ENCODE measurements around the gene SHKBP1.
A peak's percentile ranks its signal among the peaks of the same experiment; 100 is the strongest.

The SHKBP1 gene

DNA sequence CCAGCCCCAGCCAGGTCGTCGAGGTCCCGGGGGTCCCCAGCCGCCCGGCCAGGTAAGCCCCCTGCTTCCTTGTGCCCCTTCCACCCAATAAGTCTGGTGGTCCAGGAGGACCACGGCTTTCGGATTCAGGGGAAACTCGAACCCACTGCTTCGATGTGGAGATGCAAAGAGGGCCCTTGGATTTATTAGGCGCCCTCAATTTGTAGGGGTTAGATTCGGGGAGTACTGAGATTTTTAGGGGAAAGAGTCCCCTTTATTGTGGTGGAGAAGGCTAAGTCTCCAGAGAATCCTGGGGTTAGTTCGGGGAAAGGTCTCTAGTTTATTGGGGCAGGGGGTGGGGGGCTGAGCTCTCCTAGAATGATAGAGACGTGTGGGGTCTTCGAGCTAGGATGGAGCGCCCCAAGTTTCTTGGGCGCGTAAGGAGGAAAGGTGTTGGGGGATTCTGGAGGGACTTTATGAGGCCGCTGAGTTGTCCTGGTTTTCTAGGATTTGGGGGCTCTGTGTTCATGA lies 20.7 kb downstream of the SHKBP1 start:
- TF ChIP-seq POLR2AphosphoS5 (IDR thresholded peaks at IDR 0.05; ENCODE audit: low read depth, low read length) (no peak), TAF1 (IDR thresholded peaks at IDR 0.05; ENCODE audit: borderline replicate concordance, insufficient read depth, low read length) (no peak)

DNA sequence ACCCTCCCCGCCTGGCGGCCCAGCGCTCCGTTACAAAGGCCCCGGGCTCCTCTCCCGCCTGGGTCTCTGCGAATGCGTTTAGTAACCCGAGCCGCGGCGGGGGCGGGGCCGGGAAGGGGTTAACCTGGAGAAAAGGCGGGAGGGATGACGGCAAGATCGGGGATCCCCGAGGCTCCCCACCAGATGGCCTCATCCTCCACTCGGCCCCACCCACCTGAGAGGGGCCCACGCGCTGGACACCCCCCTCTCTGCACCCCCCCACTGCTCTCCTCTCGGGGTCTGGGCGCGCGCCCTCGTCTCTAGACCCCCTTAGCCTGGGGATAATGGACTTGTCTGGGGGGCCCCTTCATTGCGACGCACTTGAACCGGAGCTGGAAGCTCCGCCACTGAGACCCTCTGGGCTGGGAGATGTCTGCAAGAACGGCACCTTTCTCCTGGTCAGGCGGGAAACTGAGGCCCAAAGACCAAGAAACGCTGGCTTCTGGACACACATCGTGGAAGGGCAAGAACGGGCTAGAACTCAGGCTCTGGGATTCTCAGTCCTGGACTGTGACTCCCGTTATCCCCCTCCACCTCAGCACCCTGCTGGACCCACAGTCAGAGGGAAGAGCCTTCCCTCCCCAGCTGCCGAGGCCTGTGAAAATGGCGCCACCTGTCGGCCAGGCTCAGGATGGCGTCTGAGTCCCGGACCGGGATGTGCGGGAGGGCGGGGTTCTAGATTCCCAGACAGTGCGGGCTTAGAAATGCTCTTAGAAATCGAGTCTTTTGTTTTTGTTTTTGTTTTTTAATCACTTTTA lies 21.6 kb downstream of the SHKBP1 start:
- TF ChIP-seq FOXP2 (optimal IDR thresholded peaks at IDR 0.05; ENCODE audit: borderline replicate concordance, extremely low read depth, extremely low read length, insufficient read depth) (peak; percentile 63), TAF1 (IDR thresholded peaks at IDR 0.05; ENCODE audit: borderline replicate concordance, insufficient read depth, low read length) (no peak), POLR2AphosphoS5 (IDR thresholded peaks at IDR 0.05; ENCODE audit: low read depth, low read length) (peak; percentile 63; the same call in 1 of the 2 replicates), SIN3A (IDR thresholded peaks at IDR 0.05; ENCODE audit: borderline replicate concordance, insufficient read depth, low read length) (peak; percentile 85; the same call in 1 of the 2 replicates)
- TF ChIP-seq, protein P1, sequence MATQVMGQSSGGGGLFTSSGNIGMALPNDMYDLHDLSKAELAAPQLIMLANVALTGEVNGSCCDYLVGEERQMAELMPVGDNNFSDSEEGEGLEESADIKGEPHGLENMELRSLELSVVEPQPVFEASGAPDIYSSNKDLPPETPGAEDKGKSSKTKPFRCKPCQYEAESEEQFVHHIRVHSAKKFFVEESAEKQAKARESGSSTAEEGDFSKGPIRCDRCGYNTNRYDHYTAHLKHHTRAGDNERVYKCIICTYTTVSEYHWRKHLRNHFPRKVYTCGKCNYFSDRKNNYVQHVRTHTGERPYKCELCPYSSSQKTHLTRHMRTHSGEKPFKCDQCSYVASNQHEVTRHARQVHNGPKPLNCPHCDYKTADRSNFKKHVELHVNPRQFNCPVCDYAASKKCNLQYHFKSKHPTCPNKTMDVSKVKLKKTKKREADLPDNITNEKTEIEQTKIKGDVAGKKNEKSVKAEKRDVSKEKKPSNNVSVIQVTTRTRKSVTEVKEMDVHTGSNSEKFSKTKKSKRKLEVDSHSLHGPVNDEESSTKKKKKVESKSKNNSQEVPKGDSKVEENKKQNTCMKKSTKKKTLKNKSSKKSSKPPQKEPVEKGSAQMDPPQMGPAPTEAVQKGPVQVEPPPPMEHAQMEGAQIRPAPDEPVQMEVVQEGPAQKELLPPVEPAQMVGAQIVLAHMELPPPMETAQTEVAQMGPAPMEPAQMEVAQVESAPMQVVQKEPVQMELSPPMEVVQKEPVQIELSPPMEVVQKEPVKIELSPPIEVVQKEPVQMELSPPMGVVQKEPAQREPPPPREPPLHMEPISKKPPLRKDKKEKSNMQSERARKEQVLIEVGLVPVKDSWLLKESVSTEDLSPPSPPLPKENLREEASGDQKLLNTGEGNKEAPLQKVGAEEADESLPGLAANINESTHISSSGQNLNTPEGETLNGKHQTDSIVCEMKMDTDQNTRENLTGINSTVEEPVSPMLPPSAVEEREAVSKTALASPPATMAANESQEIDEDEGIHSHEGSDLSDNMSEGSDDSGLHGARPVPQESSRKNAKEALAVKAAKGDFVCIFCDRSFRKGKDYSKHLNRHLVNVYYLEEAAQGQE (IDR thresholded peaks at IDR 0.05; ENCODE audit: insufficient read depth in 1 of 2, low read depth in 2 of 2, low read length in 2 of 2): 0 out of 4 replicates have a peak, but pooled peaks of 1 of the 2 experiments have one; percentile 40

DNA sequence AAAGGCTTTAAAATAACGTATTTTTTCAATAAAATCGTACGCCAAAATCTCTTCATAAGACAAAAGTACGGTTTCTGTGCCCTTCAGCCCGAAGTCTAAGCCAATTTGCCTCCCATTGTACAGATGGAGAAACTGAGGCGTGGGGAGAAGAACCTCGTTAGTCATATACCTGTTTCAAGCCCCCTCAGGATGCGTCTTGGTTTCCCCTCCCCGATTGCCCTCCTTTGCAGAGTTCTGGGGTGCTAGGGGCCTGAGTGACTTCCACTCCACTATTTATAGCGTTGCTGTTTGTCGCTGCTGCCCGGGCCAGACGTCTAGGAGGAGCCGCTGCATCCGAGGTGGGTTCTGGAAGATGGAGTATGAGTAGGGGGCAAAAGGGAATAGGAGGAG lies 22.2 kb downstream of the SHKBP1 start:
- no peak for TF ChIP-seq SIN3A (IDR thresholded peaks at IDR 0.05; ENCODE audit: borderline replicate concordance, insufficient read depth, low read length)
- TF ChIP-seq, protein P1 (IDR thresholded peaks at IDR 0.05; ENCODE audit: insufficient read depth in 1 of 2, low read depth in 2 of 2, low read length in 2 of 2): 0 out of 4 replicates have a peak, but pooled peaks of 1 of the 2 experiments have one; percentile 2
- TF ChIP-seq FOXP2 (optimal IDR thresholded peaks at IDR 0.05; ENCODE audit: borderline replicate concordance, extremely low read depth, extremely low read length, insufficient read depth): no peak
- TF ChIP-seq TAF1 (IDR thresholded peaks at IDR 0.05; ENCODE audit: borderline replicate concordance, insufficient read depth, low read length): no peak

DNA sequence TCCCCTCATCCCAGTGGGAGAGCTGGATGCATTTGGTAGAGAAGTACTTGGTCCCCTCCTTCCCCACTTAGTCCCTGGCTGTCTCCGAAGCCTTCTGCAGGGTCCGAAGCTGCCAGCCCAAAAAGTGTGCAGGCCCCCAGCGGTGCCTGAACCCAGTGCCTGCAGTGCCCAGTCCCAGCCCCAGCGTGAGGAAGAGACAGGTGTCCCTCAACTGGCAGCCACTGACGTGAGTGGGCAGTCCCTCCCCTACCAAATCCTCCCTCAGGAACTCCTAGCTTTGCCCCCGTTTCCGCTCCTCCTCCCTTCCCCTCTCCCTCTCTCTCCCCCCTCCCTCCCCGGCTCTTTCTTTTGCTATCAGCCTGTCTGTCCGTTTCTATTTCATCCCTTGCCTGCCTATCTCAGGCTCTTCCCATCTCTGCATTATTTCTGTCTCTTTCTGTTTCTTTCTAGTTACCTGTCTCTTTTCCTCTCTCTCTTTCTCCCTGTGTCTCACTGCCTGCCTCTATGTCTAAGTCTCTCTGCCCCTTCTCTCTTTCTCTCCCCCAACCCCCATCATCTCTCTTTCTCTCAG lies 22.7 kb downstream of the SHKBP1 start:
- 0 out of 2 replicates have a peak, but pooled peaks have one; percentile 21 for TF ChIP-seq POLR2AphosphoS5 (IDR thresholded peaks at IDR 0.05; ENCODE audit: low read depth, low read length)
- TF ChIP-seq SIN3A (IDR thresholded peaks at IDR 0.05; ENCODE audit: borderline replicate concordance, insufficient read depth, low read length): peak; percentile 41; the same call in 1 of the 2 replicates
- no peak for TF ChIP-seq TAF1 (IDR thresholded peaks at IDR 0.05; ENCODE audit: borderline replicate concordance, insufficient read depth, low read length)
- no peak for TF ChIP-seq FOXP2 (optimal IDR thresholded peaks at IDR 0.05; ENCODE audit: borderline replicate concordance, extremely low read depth, extremely low read length, insufficient read depth)
- TF ChIP-seq, protein P1 (IDR thresholded peaks at IDR 0.05; ENCODE audit: insufficient read depth in 1 of 2, low read depth in 2 of 2, low read length in 2 of 2): no peak

DNA sequence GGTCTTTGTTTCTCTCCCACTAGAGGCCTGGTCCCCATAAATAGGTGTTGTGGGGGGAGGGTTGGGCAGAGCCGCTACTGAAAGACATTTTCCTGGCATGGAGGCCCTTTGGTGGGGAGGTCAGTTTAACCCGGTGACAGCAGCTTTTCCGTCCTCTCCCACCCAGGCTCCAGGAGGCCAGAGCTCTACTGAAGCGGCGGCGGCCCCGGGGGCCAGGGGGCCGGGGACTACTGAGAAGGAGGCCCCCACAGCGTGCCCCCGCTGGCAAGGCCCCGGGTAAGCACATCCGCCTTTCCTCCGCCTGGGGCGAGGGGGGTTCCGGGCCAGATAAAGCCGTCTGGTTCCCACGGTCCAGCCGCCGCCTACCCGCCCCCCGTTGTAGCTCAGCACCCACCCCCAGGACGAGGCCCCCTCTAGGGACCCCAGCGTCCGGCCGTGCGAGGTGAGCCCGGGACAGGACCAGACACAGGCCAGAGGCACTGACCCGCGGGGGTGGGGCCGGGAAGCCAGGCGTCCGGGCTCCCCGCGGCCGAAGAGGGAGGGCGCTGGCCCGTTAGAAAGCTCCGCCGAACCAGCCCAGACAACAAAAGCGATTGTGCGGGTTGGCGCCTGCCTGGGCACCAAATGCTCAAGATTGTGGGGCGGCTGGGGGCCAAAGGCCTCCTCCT lies 23.4 kb downstream of the SHKBP1 start:
- TF ChIP-seq TAF1 (IDR thresholded peaks at IDR 0.05; ENCODE audit: borderline replicate concordance, insufficient read depth, low read length): no peak
- no peak for TF ChIP-seq SIN3A (IDR thresholded peaks at IDR 0.05; ENCODE audit: borderline replicate concordance, insufficient read depth, low read length)
- TF ChIP-seq FOXP2 (optimal IDR thresholded peaks at IDR 0.05; ENCODE audit: borderline replicate concordance, extremely low read depth, extremely low read length, insufficient read depth): no peak
- TF ChIP-seq, protein P1 (IDR thresholded peaks at IDR 0.05; ENCODE audit: insufficient read depth in 1 of 2, low read depth in 2 of 2, low read length in 2 of 2): no peak
- TF ChIP-seq POLR2AphosphoS5 (IDR thresholded peaks at IDR 0.05; ENCODE audit: low read depth, low read length): no peak
